ENCODE data around the gene TVP23C. TPM values are rescaled to one million over a fixed set of nuclear protein-coding genes. Genes with fewer than 3 reads are reported as not detected.
"Not testable (repeated sequence)": the region's sequence is repeated elsewhere in the genome, so short reads cannot be mapped to it uniquely, and the experiment has no call there.

TVP23C gene
- total and polyA plus RNA-seq, 2 of the 8 experiments (the other 6 are each of a cell fraction or from before 2014, with no cell fraction given): 2.9 to 9.6 TPM

- POLR2A ChIA-PET (ENCODE audit: partially characterized antibody); H2BK15ac ChIP-seq (ENCODE audit: low read length); H2BK20ac ChIP-seq (ENCODE audit: low read length); H3K4ac ChIP-seq (replicated peaks; ENCODE audit: insufficient read length, low read depth, low read length); H2AK5ac ChIP-seq (ENCODE audit: low read depth, low read length); H3K14ac ChIP-seq (ENCODE audit: insufficient read length); H3K23me2 ChIP-seq (ENCODE audit: low read depth, low read length); H3K79me1 ChIP-seq (ENCODE audit: low read depth, low read length); H4K20me1 ChIP-seq (replicated peaks in 1 of 2; ENCODE audit: control insufficient read depth in 1 of 2, insufficient read depth in 2 of 2, low read length in 2 of 2); H3K9me3 ChIP-seq (ENCODE audit: insufficient read depth in 2 of 2, low read depth in 1 of 2, low read length in 1 of 2); H3K18ac ChIP-seq (ENCODE audit: extremely low read depth, low read length); H3K79me2 ChIP-seq (ENCODE audit: control insufficient read depth in 1 of 2, insufficient read depth in 2 of 2, low read length in 2 of 2); H3K4me3 ChIP-seq (ENCODE audit: extremely low read depth in 1 of 4, insufficient read depth in 2 of 4, low read depth in 3 of 4, low read length in 4 of 4); H3K27me3 ChIP-seq (replicated peaks in 1 of 4; ENCODE audit: control insufficient read depth in 3 of 4, extremely low read depth in 1 of 4, insufficient read depth in 3 of 4, low read length in 3 of 4); H3K9ac ChIP-seq (replicated peaks in 1 of 4; ENCODE audit: extremely low read depth in 1 of 4, low read depth in 3 of 4, low read length in 3 of 4); H2BK120ac ChIP-seq (replicated peaks; ENCODE audit: low read depth, low read length); H3K27ac ChIP-seq (ENCODE audit: low read depth, low read length); H3K56ac ChIP-seq (replicated peaks; ENCODE audit: insufficient read length, low read depth, low read length); FAIRE-seq; H2AFZ ChIP-seq (ENCODE audit: low read length); H2BK12ac ChIP-seq (ENCODE audit: low read depth, low read length); H3K4me2 ChIP-seq (ENCODE audit: insufficient read depth in 1 of 2, low read depth in 2 of 2, low read length in 2 of 2); H3K36me3 ChIP-seq (ENCODE audit: control insufficient read depth in 2 of 4, insufficient read depth in 4 of 4, low read length in 3 of 4); H3K23ac ChIP-seq (ENCODE audit: insufficient read length); H3K4me1 ChIP-seq (replicated peaks in 1 of 4; ENCODE audit: control insufficient read depth in 3 of 4, insufficient read depth in 4 of 4, low read length in 3 of 4); H4K8ac ChIP-seq (ENCODE audit: extremely low read depth, insufficient read depth, low read length); H2BK5ac ChIP-seq (ENCODE audit: low read depth, low read length); H4K5ac ChIP-seq (ENCODE audit: insufficient read length, low read depth, low read length); CTCF ChIA-PET (ENCODE audit: partially characterized antibody); H4K91ac ChIP-seq (replicated peaks; ENCODE audit: insufficient read length, low read length); DNase-seq (ENCODE audit: low read depth in 1 of 2, low spot score in 2 of 2): not testable (repeated sequence)
- WGBS, 2 experiments (ENCODE audit: extremely low coverage in 1 of 2, insufficient coverage in 1 of 2, insufficient read length in 1 of 2, insufficient replicate concordance in 2 of 2, low coverage in 1 of 2, low lambda C conversion rate in 2 of 2, missing lambda C conversion rate in 1 of 2): 64% methylated on average over 3 of the region's 5 CpGs; no CpG with 5 or more reads in 1 of the 2 experiments
These were observed 11.4 kb upstream of the TVP23C start for GRCh38 chr17:15574660-15575059.
